ENCODE measurements around the gene OSTN.

DNA sequence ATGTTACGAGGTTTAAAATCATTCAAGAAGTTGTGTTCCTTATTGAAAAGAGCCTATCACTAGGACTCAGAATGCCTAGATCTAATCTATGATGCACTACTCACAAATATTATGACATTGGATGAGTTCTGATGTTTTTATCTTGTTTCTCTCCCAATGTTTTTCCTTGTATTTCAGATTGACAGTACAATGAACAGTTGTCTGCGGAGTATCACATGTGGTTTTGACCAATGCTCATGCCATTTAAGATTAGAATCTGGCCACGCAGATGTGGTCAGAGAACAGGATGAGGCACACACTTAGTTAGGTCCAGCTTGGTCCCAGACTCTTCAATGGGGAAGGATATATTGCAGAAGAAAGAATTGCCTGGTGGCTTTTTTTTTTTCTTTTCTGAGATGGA lies 104.6 kb downstream of the OSTN start:
- TF ChIP-seq ELF1 (IDR thresholded peaks at IDR 0.05; ENCODE audit: borderline replicate concordance, low read depth) (no peak), POLR2AphosphoS5 (IDR thresholded peaks at IDR 0.05; ENCODE audit: low read depth, low read length) (no peak), POLR2A (IDR thresholded peaks at IDR 0.05; ENCODE audit: borderline replicate concordance, extremely low read depth, insufficient read depth, insufficient read length) (no peak), JUND (IDR thresholded peaks at IDR 0.05) (no peak), FOSL1 (IDR thresholded peaks at IDR 0.05; ENCODE audit: low read depth) (no peak), TCF7L2 (IDR thresholded peaks at IDR 0.05; ENCODE audit: borderline replicate concordance, extremely low read depth, insufficient read depth, insufficient read length) (no peak), ZNF274 (IDR thresholded peaks at IDR 0.05; ENCODE audit: low read depth, low read length) (no peak), CEBPB (IDR thresholded peaks at IDR 0.05; ENCODE audit: low read depth) (no peak)
- TF ChIP-seq, protein P1, sequence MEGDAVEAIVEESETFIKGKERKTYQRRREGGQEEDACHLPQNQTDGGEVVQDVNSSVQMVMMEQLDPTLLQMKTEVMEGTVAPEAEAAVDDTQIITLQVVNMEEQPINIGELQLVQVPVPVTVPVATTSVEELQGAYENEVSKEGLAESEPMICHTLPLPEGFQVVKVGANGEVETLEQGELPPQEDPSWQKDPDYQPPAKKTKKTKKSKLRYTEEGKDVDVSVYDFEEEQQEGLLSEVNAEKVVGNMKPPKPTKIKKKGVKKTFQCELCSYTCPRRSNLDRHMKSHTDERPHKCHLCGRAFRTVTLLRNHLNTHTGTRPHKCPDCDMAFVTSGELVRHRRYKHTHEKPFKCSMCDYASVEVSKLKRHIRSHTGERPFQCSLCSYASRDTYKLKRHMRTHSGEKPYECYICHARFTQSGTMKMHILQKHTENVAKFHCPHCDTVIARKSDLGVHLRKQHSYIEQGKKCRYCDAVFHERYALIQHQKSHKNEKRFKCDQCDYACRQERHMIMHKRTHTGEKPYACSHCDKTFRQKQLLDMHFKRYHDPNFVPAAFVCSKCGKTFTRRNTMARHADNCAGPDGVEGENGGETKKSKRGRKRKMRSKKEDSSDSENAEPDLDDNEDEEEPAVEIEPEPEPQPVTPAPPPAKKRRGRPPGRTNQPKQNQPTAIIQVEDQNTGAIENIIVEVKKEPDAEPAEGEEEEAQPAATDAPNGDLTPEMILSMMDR (IDR thresholded peaks at IDR 0.05 in 2 of 3, conservative IDR thresholded peaks at IDR 0.05 in 1 of 3; ENCODE audit: borderline replicate concordance in 1 of 3, insufficient read depth in 1 of 3, low read depth in 2 of 3, low read length in 2 of 3) = no peak
- TF ChIP-seq, protein P2, sequence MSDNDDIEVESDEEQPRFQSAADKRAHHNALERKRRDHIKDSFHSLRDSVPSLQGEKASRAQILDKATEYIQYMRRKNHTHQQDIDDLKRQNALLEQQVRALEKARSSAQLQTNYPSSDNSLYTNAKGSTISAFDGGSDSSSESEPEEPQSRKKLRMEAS (IDR thresholded peaks at IDR 0.05) = no peak
- TF ChIP-seq, protein P3, sequence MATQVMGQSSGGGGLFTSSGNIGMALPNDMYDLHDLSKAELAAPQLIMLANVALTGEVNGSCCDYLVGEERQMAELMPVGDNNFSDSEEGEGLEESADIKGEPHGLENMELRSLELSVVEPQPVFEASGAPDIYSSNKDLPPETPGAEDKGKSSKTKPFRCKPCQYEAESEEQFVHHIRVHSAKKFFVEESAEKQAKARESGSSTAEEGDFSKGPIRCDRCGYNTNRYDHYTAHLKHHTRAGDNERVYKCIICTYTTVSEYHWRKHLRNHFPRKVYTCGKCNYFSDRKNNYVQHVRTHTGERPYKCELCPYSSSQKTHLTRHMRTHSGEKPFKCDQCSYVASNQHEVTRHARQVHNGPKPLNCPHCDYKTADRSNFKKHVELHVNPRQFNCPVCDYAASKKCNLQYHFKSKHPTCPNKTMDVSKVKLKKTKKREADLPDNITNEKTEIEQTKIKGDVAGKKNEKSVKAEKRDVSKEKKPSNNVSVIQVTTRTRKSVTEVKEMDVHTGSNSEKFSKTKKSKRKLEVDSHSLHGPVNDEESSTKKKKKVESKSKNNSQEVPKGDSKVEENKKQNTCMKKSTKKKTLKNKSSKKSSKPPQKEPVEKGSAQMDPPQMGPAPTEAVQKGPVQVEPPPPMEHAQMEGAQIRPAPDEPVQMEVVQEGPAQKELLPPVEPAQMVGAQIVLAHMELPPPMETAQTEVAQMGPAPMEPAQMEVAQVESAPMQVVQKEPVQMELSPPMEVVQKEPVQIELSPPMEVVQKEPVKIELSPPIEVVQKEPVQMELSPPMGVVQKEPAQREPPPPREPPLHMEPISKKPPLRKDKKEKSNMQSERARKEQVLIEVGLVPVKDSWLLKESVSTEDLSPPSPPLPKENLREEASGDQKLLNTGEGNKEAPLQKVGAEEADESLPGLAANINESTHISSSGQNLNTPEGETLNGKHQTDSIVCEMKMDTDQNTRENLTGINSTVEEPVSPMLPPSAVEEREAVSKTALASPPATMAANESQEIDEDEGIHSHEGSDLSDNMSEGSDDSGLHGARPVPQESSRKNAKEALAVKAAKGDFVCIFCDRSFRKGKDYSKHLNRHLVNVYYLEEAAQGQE (IDR thresholded peaks at IDR 0.05; ENCODE audit: low read depth) = no peak

Data from HCT116 (cell line).